NB4 (cell line): Measurements from ENCODE around the gene KRTAP13-3.

Source experiments
- CTCF ChIP-seq: IDR thresholded peaks from one replicate; pipeline ENCODE4 v1.5.1; 2012; ENCODE audit warnings: low read depth, low read length
- MAX ChIP-seq: IDR thresholded peaks from 2 replicates; pipeline ENCODE4 v1.6.1; 2011; ENCODE audit warnings: low read depth, low read length
- MYC ChIP-seq: IDR thresholded peaks from 2 replicates; pipeline ENCODE4 v1.6.1; 2011; ENCODE audit warnings: low read depth, low read length
- POLR2A ChIP-seq: IDR thresholded peaks from 2 replicates; pipeline ENCODE4 v1.6.1; 2011; ENCODE audit warnings: mild to moderate bottlenecking; ENCODE audit not compliant: insufficient read length; ENCODE audit errors: extremely low read depth

GRCh38 chr21:30443226-30443625 is 17.5 kb upstream of the KRTAP13-3 start:
- no peak for TF ChIP-seq MYC
- TF ChIP-seq CTCF = no peak
- TF ChIP-seq POLR2A = no peak
- TF ChIP-seq MAX = no peak
